Activated CD4-positive, alpha-beta T cell treated with anti-CD3 and anti-CD28 coated beads for 36 hours (primary cell): ENCODE measurements around the gene PAPLN. TPM values are rescaled to one million over a fixed set of nuclear protein-coding genes. Genes with fewer than 3 reads are reported as not detected.
"Not testable (repeated sequence)": the region's sequence is repeated elsewhere in the genome, so short reads cannot be mapped to it uniquely, and the experiment has no call there.

Source experiments
- ATAC-seq: fragments of 200-7000 bp; cut with Tn5 transposase; one replicate; pipeline ENCODE4 v1.10.0; 2021; ENCODE audit warnings: mild to moderate bottlenecking, moderate library complexity
- CTCF ChIA-PET: fragments of 350-600 bp; sonication (Branson Sonifier 250); formaldehyde crosslinking; loops from one replicate; lab custom pipeline; 2021; ENCODE audit warnings: antibody characterized with exemption; lab: Charles Lee
- POLR2A ChIA-PET: fragments of 350-600 bp; sonication (Branson Sonifier 250); formaldehyde crosslinking; loops from one replicate; lab custom pipeline; 2021; ENCODE audit warnings: antibody characterized with exemption, inconsistent platforms; lab: Charles Lee
- DNase-seq: peaks from one replicate; pipeline ENCODE4 v3.0.0-alpha.2; 2020
- H3K27ac Mint-ChIP-seq: one replicate; pipeline ENCODE4 v1.8.0; 2021; ENCODE audit warnings: mixed read lengths
- H3K27me3 Mint-ChIP-seq: one replicate; pipeline ENCODE4 v1.8.0; 2021; ENCODE audit warnings: mixed read lengths
- H3K36me3 Mint-ChIP-seq: one replicate; pipeline ENCODE4 v1.8.0; 2021; ENCODE audit warnings: low read depth, mixed read lengths
- H3K4me1 Mint-ChIP-seq: one replicate; pipeline ENCODE4 v1.8.0; 2021; ENCODE audit warnings: mixed read lengths
- H3K4me3 Mint-ChIP-seq: one replicate; pipeline ENCODE4 v1.8.0; 2021; ENCODE audit warnings: mild to moderate bottlenecking, moderate library complexity, mixed read lengths
- H3K9me3 Mint-ChIP-seq: one replicate; pipeline ENCODE4 v1.8.0; 2021; ENCODE audit warnings: low read depth, mixed read lengths
- intact Hi-C, 2 experiments: fragments of 100-400 bp; cut with DNase I in 1 of 2; cut with micrococcal nuclease in 1 of 2; formaldehyde crosslinking; loops; one replicate each; pipeline versions ENCODE4 v1.14.2 to v1.15.1; 2022 to 2024; cut with DNase I, micrococcal nuclease
- total RNA-seq, 2 experiments: library from RNA; stranded (reverse); gene quantifications; one replicate each; pipeline ENCODE4 v1.2.3, GENCODE V29; 2021

The PAPLN gene, protein sequence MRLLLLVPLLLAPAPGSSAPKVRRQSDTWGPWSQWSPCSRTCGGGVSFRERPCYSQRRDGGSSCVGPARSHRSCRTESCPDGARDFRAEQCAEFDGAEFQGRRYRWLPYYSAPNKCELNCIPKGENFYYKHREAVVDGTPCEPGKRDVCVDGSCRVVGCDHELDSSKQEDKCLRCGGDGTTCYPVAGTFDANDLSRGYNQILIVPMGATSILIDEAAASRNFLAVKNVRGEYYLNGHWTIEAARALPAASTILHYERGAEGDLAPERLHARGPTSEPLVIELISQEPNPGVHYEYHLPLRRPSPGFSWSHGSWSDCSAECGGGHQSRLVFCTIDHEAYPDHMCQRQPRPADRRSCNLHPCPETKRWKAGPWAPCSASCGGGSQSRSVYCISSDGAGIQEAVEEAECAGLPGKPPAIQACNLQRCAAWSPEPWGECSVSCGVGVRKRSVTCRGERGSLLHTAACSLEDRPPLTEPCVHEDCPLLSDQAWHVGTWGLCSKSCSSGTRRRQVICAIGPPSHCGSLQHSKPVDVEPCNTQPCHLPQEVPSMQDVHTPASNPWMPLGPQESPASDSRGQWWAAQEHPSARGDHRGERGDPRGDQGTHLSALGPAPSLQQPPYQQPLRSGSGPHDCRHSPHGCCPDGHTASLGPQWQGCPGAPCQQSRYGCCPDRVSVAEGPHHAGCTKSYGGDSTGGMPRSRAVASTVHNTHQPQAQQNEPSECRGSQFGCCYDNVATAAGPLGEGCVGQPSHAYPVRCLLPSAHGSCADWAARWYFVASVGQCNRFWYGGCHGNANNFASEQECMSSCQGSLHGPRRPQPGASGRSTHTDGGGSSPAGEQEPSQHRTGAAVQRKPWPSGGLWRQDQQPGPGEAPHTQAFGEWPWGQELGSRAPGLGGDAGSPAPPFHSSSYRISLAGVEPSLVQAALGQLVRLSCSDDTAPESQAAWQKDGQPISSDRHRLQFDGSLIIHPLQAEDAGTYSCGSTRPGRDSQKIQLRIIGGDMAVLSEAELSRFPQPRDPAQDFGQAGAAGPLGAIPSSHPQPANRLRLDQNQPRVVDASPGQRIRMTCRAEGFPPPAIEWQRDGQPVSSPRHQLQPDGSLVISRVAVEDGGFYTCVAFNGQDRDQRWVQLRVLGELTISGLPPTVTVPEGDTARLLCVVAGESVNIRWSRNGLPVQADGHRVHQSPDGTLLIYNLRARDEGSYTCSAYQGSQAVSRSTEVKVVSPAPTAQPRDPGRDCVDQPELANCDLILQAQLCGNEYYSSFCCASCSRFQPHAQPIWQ
- under 1 TPM; 0.21 to 0.30 TPM for total RNA-seq

DNA sequence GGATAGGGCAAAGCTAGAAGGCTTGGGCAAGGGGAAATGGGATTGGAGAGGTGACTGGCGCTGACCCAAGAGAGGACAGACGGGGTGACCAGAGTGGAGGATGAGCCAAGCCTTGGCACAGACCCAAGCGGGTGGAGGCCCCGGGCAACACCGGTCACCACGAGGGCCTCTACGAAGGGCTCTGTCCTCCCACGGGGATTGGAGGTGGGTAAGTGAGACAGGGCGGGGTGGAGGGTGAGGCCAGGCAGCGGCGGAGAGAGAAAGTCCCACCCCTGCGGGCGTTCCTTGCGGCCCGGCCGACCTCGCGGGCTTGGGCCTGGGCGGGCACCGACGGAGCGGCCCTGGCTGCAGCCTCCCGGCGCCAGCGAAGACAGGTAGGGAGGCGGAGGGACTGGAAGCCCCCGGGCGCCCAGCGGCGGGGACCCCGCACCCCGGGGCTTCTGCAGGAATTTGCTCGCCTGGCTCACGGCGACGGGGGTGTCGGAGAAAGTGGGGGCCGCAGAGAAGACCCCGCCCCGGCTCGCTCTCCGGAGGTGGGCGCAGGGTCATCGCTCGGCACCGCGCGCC lies at the start of gene PAPLN:
PAPLN (plus strand) TSS at position 288 of the 567 bp plus-strand sequence. CDS start 2,273 bp downstream, outside the sequence.
- intact Hi-C loops, result loop anchor here in 1 of 2 experiments (5.0 kb wide), 1 partner anchor 235 kb away; no protein-coding TSS in a partner anchor
- ChIA-PET CTCF (no interaction called here), POLR2A (no interaction called here)
- Mint-ChIP-seq H3K27ac (no peak within 1 kb of the TSS), H3K9me3 (no peaks in the 10 kb centered on the region), H3K4me1 (peaks cover 11% of the 10 kb centered on the region), H3K36me3 (no peaks in the 10 kb centered on the region), H3K4me3 (peak within 1 kb of the TSS; percentile 18), H3K27me3 (peaks cover 68% of the 10 kb centered on the region)
- peak; percentile 14 for ATAC-seq
- DNase-seq, result no peak

DNA sequence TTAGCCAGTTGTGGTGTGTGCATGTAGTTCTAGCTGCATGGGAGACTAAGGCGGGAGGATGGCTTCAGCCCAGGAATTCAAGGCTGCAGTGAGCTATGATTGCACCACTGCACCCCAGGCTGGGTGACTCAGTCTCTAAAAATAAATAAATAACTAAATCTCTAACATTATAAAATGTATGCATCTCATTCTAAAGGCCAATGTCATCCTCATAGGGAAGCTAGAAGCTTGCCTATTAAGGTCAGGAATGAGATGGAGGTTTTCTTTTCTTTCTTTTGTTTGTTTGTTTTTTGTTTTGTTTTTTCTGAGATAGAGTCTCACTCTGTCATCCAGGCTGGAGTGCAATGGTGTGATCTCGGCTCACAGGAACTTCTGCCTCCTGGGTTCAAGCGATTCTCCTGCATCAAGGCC lies 48.8 kb upstream of the PAPLN start:
- intact Hi-C loops, result no loop called here
- no peak for ATAC-seq
- Mint-ChIP-seq H3K27ac (no peak overlapping the region), H3K27me3 (no peaks in the 10 kb centered on the region), H3K4me1 (no peaks in the 10 kb centered on the region), H3K36me3 (peaks cover 19% of the 10 kb centered on the region), H3K9me3 (no peaks in the 10 kb centered on the region), H3K4me3 (no peak overlapping the region)
- ChIA-PET CTCF (no interaction called here), POLR2A (no interaction called here)
- DNase-seq, result no peak

DNA sequence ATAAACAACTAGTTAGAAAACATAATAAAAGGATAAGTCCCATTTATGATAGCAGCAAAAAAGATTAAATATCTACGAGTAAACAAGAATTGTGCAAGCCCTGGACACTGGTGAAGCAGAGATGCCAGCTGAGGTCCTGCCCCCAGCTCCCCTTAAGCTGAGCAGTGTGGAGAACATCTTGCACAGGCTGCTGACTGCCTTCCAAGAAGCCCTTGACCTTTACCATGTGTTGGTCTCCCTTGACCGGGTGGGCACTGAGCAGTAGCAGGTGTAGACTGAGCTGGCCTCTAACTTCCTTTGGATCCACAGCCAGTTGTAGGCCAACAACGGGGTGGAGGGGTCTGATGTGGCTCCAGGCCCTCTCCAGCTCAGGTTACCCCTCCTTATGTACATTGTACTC lies 47.7 kb upstream of the PAPLN start:
- H3K9me3 Mint-ChIP-seq, result no peaks in the 10 kb centered on the region
- no peak for ATAC-seq
- H3K27ac Mint-ChIP-seq, result no peak overlapping the region
- H3K27me3 Mint-ChIP-seq, result no peaks in the 10 kb centered on the region
- ChIA-PET CTCF (interaction anchor here (0.6 kb wide), 2 partner anchors 213 to 672 kb away, joined by 3 to 4 read pairs; no protein-coding TSS in a partner anchor), POLR2A (no interaction called here)
- DNase-seq, result no peak
- H3K4me3 Mint-ChIP-seq, result no peak overlapping the region
- peaks cover 23% of the 10 kb centered on the region for H3K36me3 Mint-ChIP-seq
- H3K4me1 Mint-ChIP-seq, result no peaks in the 10 kb centered on the region
- intact Hi-C loops, result no loop called here

DNA sequence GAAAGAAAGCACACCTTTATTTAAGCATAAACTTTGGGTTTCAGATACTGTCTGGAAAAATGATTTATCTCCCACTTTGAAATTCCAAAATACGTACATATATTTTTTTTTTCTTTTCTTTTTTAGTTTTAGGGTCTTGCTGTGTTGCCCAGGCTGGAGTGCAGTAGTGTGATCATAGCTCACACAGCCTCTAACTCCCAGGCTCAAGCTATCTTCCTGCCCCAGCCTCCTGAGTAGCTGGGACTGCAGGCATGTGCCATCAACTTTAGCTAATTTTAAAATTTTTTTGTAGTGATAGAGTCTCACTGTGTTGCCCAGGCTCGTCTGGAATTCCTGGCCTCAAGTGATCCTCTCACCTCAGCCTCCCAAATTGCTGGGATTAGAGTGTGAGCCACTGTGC lies 45.9 kb upstream of the PAPLN start:
- ChIA-PET POLR2A (no interaction called here), CTCF (interaction anchor here (0.6 kb wide), 1 partner anchor 91 kb away, joined by 3 read pairs; no protein-coding TSS in a partner anchor)
- Mint-ChIP-seq H3K9me3 (no peaks in the 10 kb centered on the region), H3K27me3 (no peaks in the 10 kb centered on the region), H3K4me3 (no peak overlapping the region), H3K4me1 (no peaks in the 10 kb centered on the region), H3K27ac (no peak overlapping the region), H3K36me3 (peaks cover 27% of the 10 kb centered on the region)
- no peak for ATAC-seq
- intact Hi-C loops, result no loop called here
- no peak for DNase-seq

DNA sequence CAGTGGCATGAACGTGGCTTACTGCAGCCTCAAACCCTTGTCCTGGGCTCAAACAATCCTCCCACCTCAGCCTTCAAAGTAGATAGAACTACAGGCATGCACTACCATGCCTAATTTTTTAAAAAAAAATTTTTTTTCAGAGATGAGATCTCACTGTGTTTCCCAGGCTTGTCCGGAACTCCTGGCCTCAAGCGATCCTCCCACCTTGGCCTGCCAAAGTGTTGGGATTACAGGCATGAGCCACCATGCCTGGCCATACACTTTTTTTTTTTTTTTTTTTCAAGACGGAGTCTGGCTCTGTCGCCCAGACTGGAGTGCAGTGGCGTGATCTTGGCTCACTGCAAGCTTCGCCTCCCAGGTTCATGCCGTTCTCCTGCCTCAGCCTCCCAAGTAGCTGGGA lies 43.0 kb upstream of the PAPLN start:
- not testable (repeated sequence) for ATAC-seq
- H3K36me3 Mint-ChIP-seq, result peaks cover 31% of the 10 kb centered on the region

DNA sequence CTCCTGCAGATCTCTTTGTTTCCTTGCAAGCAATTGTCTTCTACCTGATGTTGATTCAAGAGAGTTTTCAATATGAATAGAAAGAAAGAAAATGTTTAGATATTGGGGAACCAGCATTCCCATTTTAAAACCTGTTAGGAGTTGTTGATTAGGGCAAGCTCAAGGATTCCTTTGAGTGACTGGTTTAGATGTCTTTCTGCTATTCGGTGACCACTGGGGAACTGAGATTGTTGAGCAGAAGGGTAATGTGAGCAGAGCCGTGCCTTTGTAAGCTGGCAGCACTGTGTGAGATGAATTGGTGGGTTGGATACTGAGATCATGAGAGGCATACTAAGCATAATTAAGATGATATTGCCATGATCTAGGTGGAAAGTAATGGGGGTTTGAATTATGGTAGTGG lies 39.1 kb upstream of the PAPLN start:
- Mint-ChIP-seq H3K4me3 (no peak overlapping the region), H3K27me3 (no peaks in the 10 kb centered on the region), H3K9me3 (no peaks in the 10 kb centered on the region), H3K27ac (peak overlapping the region; percentile 4), H3K4me1 (no peaks in the 10 kb centered on the region), H3K36me3 (peaks cover 40% of the 10 kb centered on the region)
- CTCF ChIA-PET, result interaction anchor here (0.7 kb wide), 1 partner anchor 26 kb away, joined by 3 read pairs; no protein-coding TSS in a partner anchor
- intact Hi-C loops, result no loop called here
- DNase-seq, result no peak
- no peak for ATAC-seq
- POLR2A ChIA-PET, result no interaction called here

More for the DNA sequence above, 43.0 kb upstream of the PAPLN start:
- H3K4me1 Mint-ChIP-seq, POLR2A ChIA-PET, H3K27ac Mint-ChIP-seq, intact Hi-C loops, CTCF ChIA-PET, H3K9me3 Mint-ChIP-seq, H3K27me3 Mint-ChIP-seq, H3K4me3 Mint-ChIP-seq, DNase-seq: not testable (repeated sequence)

DNA sequence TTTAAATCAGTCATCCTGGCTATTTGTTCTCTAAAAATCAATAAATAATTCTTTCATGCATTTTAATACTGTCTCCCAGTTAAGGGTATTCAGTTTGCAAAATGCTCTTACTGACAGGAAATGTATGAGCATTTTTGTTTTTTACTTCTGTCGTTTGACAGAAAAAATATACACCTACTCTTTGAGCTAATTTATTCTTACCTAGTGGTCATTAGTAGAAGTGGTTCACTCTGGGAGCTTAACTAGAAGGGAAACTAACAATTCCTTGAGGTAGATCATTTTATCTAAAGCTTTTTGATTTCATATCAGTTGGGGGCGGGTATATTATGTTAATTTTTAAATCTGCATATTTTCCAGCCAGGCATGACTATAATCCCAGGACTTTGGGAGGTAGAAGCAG lies 33.8 kb upstream of the PAPLN start:
- CTCF ChIA-PET, result no interaction called here
- H3K4me1 Mint-ChIP-seq, result no peaks in the 10 kb centered on the region
- H3K9me3 Mint-ChIP-seq, result no peaks in the 10 kb centered on the region
- ATAC-seq (no peak), DNase-seq (no peak)
- H3K36me3 Mint-ChIP-seq, result peaks cover 55% of the 10 kb centered on the region
- intact Hi-C loops, result no loop called here
- no peak overlapping the region for H3K27ac Mint-ChIP-seq
- POLR2A ChIA-PET, result no interaction called here
- H3K27me3 Mint-ChIP-seq, result no peaks in the 10 kb centered on the region
- H3K4me3 Mint-ChIP-seq, result no peak overlapping the region

DNA sequence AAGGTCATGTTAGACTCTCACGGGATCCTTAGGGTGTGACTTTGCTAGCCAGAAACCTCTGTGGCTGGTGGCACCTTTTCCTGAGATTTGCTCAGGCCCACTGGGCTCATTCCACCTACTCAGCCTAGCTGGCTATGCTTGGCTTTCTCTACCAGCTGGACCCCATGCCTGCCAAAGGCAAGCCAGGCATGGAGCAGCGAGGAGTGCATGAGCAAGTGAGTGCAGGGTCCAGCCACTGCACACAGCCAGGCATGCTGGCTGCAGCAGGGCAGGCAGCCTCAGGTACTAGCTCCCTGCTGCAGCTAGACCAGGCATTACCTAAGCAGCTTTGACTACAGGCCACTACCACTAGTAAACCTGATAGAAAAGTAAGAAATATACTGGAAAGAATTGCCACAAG lies 29.7 kb upstream of the PAPLN start:
- no peak overlapping the region for H3K4me3 Mint-ChIP-seq
- DNase-seq (no peak), ATAC-seq (no peak)
- H3K4me1 Mint-ChIP-seq, result no peaks in the 10 kb centered on the region
- intact Hi-C loops, result no loop called here
- H3K9me3 Mint-ChIP-seq, result no peaks in the 10 kb centered on the region
- H3K27ac Mint-ChIP-seq, result no peak overlapping the region
- CTCF ChIA-PET, result no interaction called here
- peaks cover 46% of the 10 kb centered on the region for H3K36me3 Mint-ChIP-seq
- POLR2A ChIA-PET, result no interaction called here
- no peaks in the 10 kb centered on the region for H3K27me3 Mint-ChIP-seq

DNA sequence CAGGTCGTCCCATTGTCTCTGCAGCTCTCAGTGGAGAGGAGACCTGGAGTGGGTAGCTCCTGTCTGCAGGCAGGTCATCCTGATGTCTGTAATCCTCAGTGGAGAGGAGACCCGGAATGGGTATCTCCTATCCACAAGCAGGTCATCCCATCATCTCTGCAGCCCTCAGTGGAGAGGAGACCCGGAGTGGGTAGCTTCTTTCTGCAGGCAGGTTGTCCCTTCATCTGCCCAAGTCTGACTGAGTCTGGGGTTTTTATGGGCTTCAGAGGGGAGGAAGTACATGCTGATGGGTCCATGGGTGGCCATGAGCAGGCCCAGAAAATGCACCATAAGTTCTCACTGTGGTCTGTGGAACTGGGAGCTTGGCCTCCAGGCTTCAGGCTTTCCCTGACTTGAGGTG lies 28.9 kb upstream of the PAPLN start:
- H3K36me3 Mint-ChIP-seq, result peaks cover 48% of the 10 kb centered on the region
- H3K9me3 Mint-ChIP-seq, result no peaks in the 10 kb centered on the region
- ChIA-PET CTCF (no interaction called here), POLR2A (no interaction called here)
- H3K4me1 Mint-ChIP-seq, result no peaks in the 10 kb centered on the region
- H3K27ac Mint-ChIP-seq, result no peak overlapping the region
- DNase-seq, result no peak
- H3K4me3 Mint-ChIP-seq, result no peak overlapping the region
- ATAC-seq, result no peak
- intact Hi-C loops, result no loop called here
- no peaks in the 10 kb centered on the region for H3K27me3 Mint-ChIP-seq

DNA sequence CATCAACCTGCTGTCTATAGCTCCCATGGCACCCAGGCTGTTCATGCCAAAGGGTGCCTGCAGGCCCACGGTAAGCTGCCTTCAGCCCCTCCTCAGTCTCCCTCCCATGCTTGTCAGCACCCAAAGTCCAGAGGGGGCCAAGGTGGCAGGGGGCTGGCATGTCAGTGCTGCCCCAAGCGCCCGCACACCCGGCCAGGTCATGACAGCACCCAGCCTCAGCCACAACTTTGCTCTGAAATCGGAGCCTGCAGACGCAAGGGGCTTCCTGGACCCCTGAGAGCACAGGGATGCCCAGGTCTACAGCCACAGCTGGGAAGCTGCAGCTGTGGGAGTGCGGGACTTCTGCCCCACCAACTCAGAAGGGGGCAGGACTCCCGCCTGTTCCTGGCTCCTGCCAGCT lies 28.5 kb upstream of the PAPLN start:
- Mint-ChIP-seq H3K36me3 (peaks cover 48% of the 10 kb centered on the region), H3K9me3 (no peaks in the 10 kb centered on the region), H3K4me3 (no peak overlapping the region), H3K4me1 (no peaks in the 10 kb centered on the region), H3K27me3 (no peaks in the 10 kb centered on the region), H3K27ac (no peak overlapping the region)
- CTCF ChIA-PET, result no interaction called here
- intact Hi-C loops, result no loop called here
- no peak for ATAC-seq
- no peak for DNase-seq
- POLR2A ChIA-PET, result no interaction called here

DNA sequence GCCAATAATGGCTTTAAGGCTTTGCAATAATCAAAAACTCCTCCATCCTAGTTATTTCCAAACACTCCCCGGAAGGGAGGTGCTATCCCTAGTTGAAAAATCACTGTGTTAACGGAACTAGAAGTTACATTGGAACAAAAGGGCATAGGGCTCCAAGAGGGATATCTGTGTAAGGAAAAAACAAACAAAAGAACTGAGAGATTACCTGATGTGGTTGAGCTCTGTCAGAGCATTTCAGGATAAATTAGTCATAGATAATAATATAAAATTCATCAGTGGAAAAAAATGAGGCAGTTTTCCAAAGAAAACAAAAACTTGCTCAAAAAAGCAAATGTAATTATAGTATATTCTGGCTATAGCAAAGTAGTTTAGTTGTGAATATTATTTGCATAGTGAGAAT lies 27.4 kb upstream of the PAPLN start:
- POLR2A ChIA-PET, result no interaction called here
- Mint-ChIP-seq H3K4me1 (no peaks in the 10 kb centered on the region), H3K27me3 (no peaks in the 10 kb centered on the region), H3K36me3 (peaks cover 49% of the 10 kb centered on the region), H3K4me3 (no peak overlapping the region), H3K9me3 (no peaks in the 10 kb centered on the region), H3K27ac (no peak overlapping the region)
- DNase-seq (no peak), ATAC-seq (no peak)
- intact Hi-C loops, result no loop called here
- CTCF ChIA-PET, result interaction anchor here (1.3 to 1.7 kb wide), 2 partner anchors 13 to 20 kb away, joined by 3 read pairs; no protein-coding TSS in a partner anchor
